Right lobe of liver (tissue), 4 donors: ENCODE measurements around the gene RBKS.
"Not testable (repeated sequence)": the region's sequence is repeated elsewhere in the genome, so short reads cannot be mapped to it uniquely, and the experiment has no call there.

ENCODE experiments used
- CTCF ChIP-seq, 4 donors: fragments of 200-600 bp in 3 of 4; fragments of 450-650 bp in 1 of 4; IDR thresholded peaks; one replicate each; pipeline versions ENCODE4 v1.5.1 to v1.8.0; 2016 to 2022; ENCODE audit warnings: antibody characterized with exemption in 4 of 4, mild to moderate bottlenecking in 2 of 4
- POLR2A ChIP-seq: fragments of 450-650 bp; IDR thresholded peaks from one replicate; pipeline ENCODE4 v1.6.1; 2017; ENCODE audit warnings: antibody characterized with exemption, mild to moderate bottlenecking
- donor health status: DM: no; HTN: no; CAD: no.
- donor health status: DM: no; HTN: no; CAD: no.
- donor health status: DM: no; HTN: yes; CAD: no.

GRCh38 chr2:27745494-27745893 lies 144.7 kb downstream of the RBKS start:
- TF ChIP-seq CTCF (IDR thresholded peaks at IDR 0.05); POLR2A: not testable (repeated sequence)
